ENCODE data around the gene PLA2G3.

The PLA2G3 gene

GRCh38 chr22:31148953-31149627 lies 8.8 kb upstream of the PLA2G3 start:
- TF ChIP-seq EP300 (IDR thresholded peaks at IDR 0.05; ENCODE audit: borderline replicate concordance): no peak
- TF ChIP-seq EGR1 (IDR thresholded peaks at IDR 0.05): no peak
- TF ChIP-seq NFIC (IDR thresholded peaks at IDR 0.05): no peak
- no peak for TF ChIP-seq CREB1 (IDR thresholded peaks at IDR 0.05; ENCODE audit: low read depth)
- no peak for TF ChIP-seq USF1 (IDR thresholded peaks at IDR 0.05)
- no peak for TF ChIP-seq YY1 (IDR thresholded peaks at IDR 0.05; ENCODE audit: low read depth)
- no peak for TF ChIP-seq TCF12 (IDR thresholded peaks at IDR 0.05; ENCODE audit: low read depth)
- TF ChIP-seq, protein P1, sequence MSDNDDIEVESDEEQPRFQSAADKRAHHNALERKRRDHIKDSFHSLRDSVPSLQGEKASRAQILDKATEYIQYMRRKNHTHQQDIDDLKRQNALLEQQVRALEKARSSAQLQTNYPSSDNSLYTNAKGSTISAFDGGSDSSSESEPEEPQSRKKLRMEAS (IDR thresholded peaks at IDR 0.05): no peak
- peak; percentile 99 for TF ChIP-seq RAD21 (IDR thresholded peaks at IDR 0.05; ENCODE audit: low read depth)
- TF ChIP-seq TAF1 (IDR thresholded peaks at IDR 0.05; ENCODE audit: low read depth): no peak
- no peak for TF ChIP-seq FOXM1 (IDR thresholded peaks at IDR 0.05; ENCODE audit: borderline replicate concordance, low read depth)
- no peak for TF ChIP-seq CEBPB (IDR thresholded peaks at IDR 0.05)
- peak; percentile 55; the same call in 1 of the 2 replicates for TF ChIP-seq ZBTB7A (IDR thresholded peaks at IDR 0.05; ENCODE audit: low read depth)

GRCh38 chr22:31148488-31148887 lies 8.2 kb upstream of the PLA2G3 start:
- TF ChIP-seq CEBPB (IDR thresholded peaks at IDR 0.05): no peak
- no peak for TF ChIP-seq NFIC (IDR thresholded peaks at IDR 0.05)
- TF ChIP-seq TAF1 (IDR thresholded peaks at IDR 0.05; ENCODE audit: low read depth): no peak
- TF ChIP-seq, protein P2, sequence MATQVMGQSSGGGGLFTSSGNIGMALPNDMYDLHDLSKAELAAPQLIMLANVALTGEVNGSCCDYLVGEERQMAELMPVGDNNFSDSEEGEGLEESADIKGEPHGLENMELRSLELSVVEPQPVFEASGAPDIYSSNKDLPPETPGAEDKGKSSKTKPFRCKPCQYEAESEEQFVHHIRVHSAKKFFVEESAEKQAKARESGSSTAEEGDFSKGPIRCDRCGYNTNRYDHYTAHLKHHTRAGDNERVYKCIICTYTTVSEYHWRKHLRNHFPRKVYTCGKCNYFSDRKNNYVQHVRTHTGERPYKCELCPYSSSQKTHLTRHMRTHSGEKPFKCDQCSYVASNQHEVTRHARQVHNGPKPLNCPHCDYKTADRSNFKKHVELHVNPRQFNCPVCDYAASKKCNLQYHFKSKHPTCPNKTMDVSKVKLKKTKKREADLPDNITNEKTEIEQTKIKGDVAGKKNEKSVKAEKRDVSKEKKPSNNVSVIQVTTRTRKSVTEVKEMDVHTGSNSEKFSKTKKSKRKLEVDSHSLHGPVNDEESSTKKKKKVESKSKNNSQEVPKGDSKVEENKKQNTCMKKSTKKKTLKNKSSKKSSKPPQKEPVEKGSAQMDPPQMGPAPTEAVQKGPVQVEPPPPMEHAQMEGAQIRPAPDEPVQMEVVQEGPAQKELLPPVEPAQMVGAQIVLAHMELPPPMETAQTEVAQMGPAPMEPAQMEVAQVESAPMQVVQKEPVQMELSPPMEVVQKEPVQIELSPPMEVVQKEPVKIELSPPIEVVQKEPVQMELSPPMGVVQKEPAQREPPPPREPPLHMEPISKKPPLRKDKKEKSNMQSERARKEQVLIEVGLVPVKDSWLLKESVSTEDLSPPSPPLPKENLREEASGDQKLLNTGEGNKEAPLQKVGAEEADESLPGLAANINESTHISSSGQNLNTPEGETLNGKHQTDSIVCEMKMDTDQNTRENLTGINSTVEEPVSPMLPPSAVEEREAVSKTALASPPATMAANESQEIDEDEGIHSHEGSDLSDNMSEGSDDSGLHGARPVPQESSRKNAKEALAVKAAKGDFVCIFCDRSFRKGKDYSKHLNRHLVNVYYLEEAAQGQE (IDR thresholded peaks at IDR 0.05; ENCODE audit: low read depth): no peak
- TF ChIP-seq, protein P1 (IDR thresholded peaks at IDR 0.05): no peak
- no peak for TF ChIP-seq RAD21 (IDR thresholded peaks at IDR 0.05; ENCODE audit: low read depth)
- TF ChIP-seq USF1 (IDR thresholded peaks at IDR 0.05): no peak
- no peak for TF ChIP-seq YY1 (IDR thresholded peaks at IDR 0.05; ENCODE audit: low read depth)
- no peak for TF ChIP-seq TEAD4 (IDR thresholded peaks at IDR 0.05)
- no peak for TF ChIP-seq CREB1 (IDR thresholded peaks at IDR 0.05; ENCODE audit: low read depth)
- no peak for TF ChIP-seq TCF12 (IDR thresholded peaks at IDR 0.05; ENCODE audit: low read depth)
- TF ChIP-seq FOXM1 (IDR thresholded peaks at IDR 0.05; ENCODE audit: borderline replicate concordance, low read depth): no peak
- TF ChIP-seq EGR1 (IDR thresholded peaks at IDR 0.05): no peak
- no peak for TF ChIP-seq ZBTB7A (IDR thresholded peaks at IDR 0.05; ENCODE audit: low read depth)
- TF ChIP-seq EP300 (IDR thresholded peaks at IDR 0.05; ENCODE audit: borderline replicate concordance): no peak

DNA sequence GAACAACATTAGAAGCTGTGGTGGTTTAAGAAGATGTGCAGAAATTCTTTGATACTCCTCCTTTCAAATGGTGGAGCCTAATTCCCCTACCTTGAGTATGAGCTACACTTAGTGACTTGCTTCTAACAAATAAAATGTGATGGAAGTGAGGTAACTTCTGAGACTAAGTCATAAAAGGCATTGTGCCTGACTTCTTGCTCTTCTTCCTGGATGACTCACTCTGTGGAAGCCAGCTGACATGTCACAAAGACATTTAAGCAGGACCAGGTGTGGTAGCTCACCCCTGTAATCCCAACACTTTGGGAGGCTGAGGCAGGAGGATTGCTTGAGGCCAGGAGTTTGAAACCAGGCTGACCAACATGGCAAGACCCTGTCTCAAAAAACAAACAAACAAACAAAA lies 3.9 kb upstream of the PLA2G3 start:
- TF ChIP-seq EGR1 (IDR thresholded peaks at IDR 0.05) (no peak), YY1 (IDR thresholded peaks at IDR 0.05; ENCODE audit: low read depth) (no peak), FOXM1 (IDR thresholded peaks at IDR 0.05; ENCODE audit: borderline replicate concordance, low read depth) (no peak), TAF1 (IDR thresholded peaks at IDR 0.05; ENCODE audit: low read depth) (no peak), USF1 (IDR thresholded peaks at IDR 0.05) (no peak), TCF12 (IDR thresholded peaks at IDR 0.05; ENCODE audit: low read depth) (no peak), TEAD4 (IDR thresholded peaks at IDR 0.05) (no peak), CEBPB (IDR thresholded peaks at IDR 0.05) (no peak), NFIC (IDR thresholded peaks at IDR 0.05) (no peak), ZBTB7A (IDR thresholded peaks at IDR 0.05; ENCODE audit: low read depth) (no peak), RAD21 (IDR thresholded peaks at IDR 0.05; ENCODE audit: low read depth) (no peak), CREB1 (IDR thresholded peaks at IDR 0.05; ENCODE audit: low read depth) (no peak), EP300 (IDR thresholded peaks at IDR 0.05; ENCODE audit: borderline replicate concordance) (no peak)
- TF ChIP-seq, protein P1 (IDR thresholded peaks at IDR 0.05): no peak
- TF ChIP-seq, protein P2 (IDR thresholded peaks at IDR 0.05; ENCODE audit: low read depth): no peak

DNA sequence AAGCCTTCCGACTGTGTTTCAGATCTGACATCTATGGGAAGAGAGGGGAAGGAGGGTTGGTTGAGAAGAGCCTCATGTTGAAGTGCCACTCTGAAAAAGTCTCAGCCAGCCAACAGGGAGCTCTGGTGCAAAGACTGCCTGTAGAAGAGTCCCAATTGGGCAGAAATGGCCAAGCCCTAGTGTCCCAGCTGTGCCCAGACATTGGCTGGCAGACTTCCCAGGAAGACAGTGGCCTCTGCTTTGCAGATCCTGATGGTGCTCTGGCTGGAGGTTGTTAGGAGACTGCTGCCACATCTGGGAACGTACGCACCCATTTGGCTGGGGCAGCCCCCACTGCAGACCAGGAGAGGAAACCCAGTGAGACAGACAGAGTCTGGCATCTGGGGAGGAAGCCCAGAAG lies 3.2 kb upstream of the PLA2G3 start:
- TF ChIP-seq YY1 (IDR thresholded peaks at IDR 0.05; ENCODE audit: low read depth) (no peak), FOXM1 (IDR thresholded peaks at IDR 0.05; ENCODE audit: borderline replicate concordance, low read depth) (no peak), NFIC (IDR thresholded peaks at IDR 0.05) (no peak), TEAD4 (IDR thresholded peaks at IDR 0.05) (no peak), TAF1 (IDR thresholded peaks at IDR 0.05; ENCODE audit: low read depth) (no peak), EP300 (IDR thresholded peaks at IDR 0.05; ENCODE audit: borderline replicate concordance) (no peak), RAD21 (IDR thresholded peaks at IDR 0.05; ENCODE audit: low read depth) (no peak), EGR1 (IDR thresholded peaks at IDR 0.05) (no peak), TCF12 (IDR thresholded peaks at IDR 0.05; ENCODE audit: low read depth) (no peak)
- TF ChIP-seq, protein P1 (IDR thresholded peaks at IDR 0.05): no peak
